Body of pancreas (tissue), 4 donors: ENCODE data around the gene CATSPERZ.

Experiments
- POLR2A ChIP-seq, 3 donors: fragments of 450-650 bp; IDR thresholded peaks; one replicate each; pipeline ENCODE4 v1.6.1; 2016; ENCODE audit warnings: antibody characterized with exemption in 3 of 3, mild to moderate bottlenecking in 2 of 3
- TF ChIP-seq, protein P1 (sequence below), 7 experiments: fragments of 450-650 bp in 4 of 7; fragments of 200-600 bp in 3 of 7; sonication (generic) in 3 of 7; IDR thresholded peaks; one replicate each; pipeline ENCODE4 v1.5.1; 2016 to 2019; ENCODE audit warnings: antibody characterized with exemption in 7 of 7

DNA sequence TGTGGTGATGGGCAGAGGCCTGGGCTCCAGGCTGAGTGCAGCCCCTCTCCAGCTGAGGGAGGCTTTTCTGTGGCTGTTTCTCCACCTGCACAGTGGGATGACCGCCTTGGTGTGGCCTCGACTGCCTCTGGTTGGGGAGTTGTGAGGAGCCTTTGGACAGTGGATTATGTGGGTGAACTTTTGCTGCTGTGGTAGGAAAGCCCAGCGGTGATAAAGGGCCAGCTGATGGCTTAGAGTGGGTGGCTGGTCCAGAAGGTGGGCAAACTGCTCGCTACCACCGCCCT lies 3.8 kb downstream of the CATSPERZ start:
- TF ChIP-seq, protein P1, sequence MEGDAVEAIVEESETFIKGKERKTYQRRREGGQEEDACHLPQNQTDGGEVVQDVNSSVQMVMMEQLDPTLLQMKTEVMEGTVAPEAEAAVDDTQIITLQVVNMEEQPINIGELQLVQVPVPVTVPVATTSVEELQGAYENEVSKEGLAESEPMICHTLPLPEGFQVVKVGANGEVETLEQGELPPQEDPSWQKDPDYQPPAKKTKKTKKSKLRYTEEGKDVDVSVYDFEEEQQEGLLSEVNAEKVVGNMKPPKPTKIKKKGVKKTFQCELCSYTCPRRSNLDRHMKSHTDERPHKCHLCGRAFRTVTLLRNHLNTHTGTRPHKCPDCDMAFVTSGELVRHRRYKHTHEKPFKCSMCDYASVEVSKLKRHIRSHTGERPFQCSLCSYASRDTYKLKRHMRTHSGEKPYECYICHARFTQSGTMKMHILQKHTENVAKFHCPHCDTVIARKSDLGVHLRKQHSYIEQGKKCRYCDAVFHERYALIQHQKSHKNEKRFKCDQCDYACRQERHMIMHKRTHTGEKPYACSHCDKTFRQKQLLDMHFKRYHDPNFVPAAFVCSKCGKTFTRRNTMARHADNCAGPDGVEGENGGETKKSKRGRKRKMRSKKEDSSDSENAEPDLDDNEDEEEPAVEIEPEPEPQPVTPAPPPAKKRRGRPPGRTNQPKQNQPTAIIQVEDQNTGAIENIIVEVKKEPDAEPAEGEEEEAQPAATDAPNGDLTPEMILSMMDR (IDR thresholded peaks at IDR 0.05): no peak
- no peak for TF ChIP-seq POLR2A (IDR thresholded peaks at IDR 0.05)
